HepG2 (cell line): ENCODE results near the gene VPS13C. TPM values are rescaled to one million over a fixed set of nuclear protein-coding genes. Genes with fewer than 3 reads are reported as not detected.

ENCODE experiments used
- CSRNP1 ChIP-seq: sonication (generic); formaldehyde crosslinking; IDR thresholded peaks from 2 replicates; pipeline ENCODE4 v1.8.1; 2023; ENCODE audit warnings: mild to moderate bottlenecking, missing genetic modification reagents
- ELF1 ChIP-seq: sonication (generic); formaldehyde crosslinking; IDR thresholded peaks from 2 replicates; pipeline ENCODE4 v1.4.0; 2020; ENCODE audit warnings: missing genetic modification reagents
- EP300 ChIP-seq, 3 experiments: sonication (generic) in 1 of 3; formaldehyde crosslinking in 1 of 3; IDR thresholded peaks; 2 replicates each; pipeline versions ENCODE4 v1.5.1 to v1.6.1; 2011 to 2020; ENCODE audit warnings: low read depth in 2 of 3, low read length in 2 of 3, borderline replicate concordance in 1 of 3, improper control_type of control experiment in 1 of 3, mild to moderate bottlenecking in 1 of 3, missing genetic modification reagents in 1 of 3, moderate library complexity in 1 of 3
- HES4 ChIP-seq: sonication (generic); formaldehyde crosslinking; IDR thresholded peaks from 2 replicates; pipeline ENCODE4 v1.9.0; 2021; ENCODE audit warnings: mild to moderate bottlenecking, missing genetic modification reagents, borderline replicate concordance
- HOXA5 ChIP-seq: sonication (generic); formaldehyde crosslinking; IDR thresholded peaks from 2 replicates; pipeline ENCODE4 v1.4.0; 2020; ENCODE audit warnings: missing genetic modification reagents
- KLF11 ChIP-seq: IDR thresholded peaks from 2 replicates; pipeline ENCODE4 v1.6.1; 2016; ENCODE audit warnings: missing compliant biosample characterization
- KLF9 ChIP-seq: IDR thresholded peaks from 2 replicates; pipeline ENCODE4 v1.6.1; 2016; ENCODE audit warnings: low read depth
- LBX2 ChIP-seq: sonication (generic); formaldehyde crosslinking; IDR thresholded peaks from 2 replicates; pipeline ENCODE4 v1.5.0; 2020; ENCODE audit warnings: missing genetic modification reagents, mild to moderate bottlenecking, borderline replicate concordance
- MYPOP ChIP-seq: sonication (generic); formaldehyde crosslinking; IDR thresholded peaks from 2 replicates; pipeline ENCODE4 v1.8.1; 2023; ENCODE audit warnings: mild to moderate bottlenecking, moderate library complexity, missing genetic modification reagents
- NR0B2 ChIP-seq: sonication (generic); formaldehyde crosslinking; IDR thresholded peaks from 2 replicates; pipeline ENCODE4 v1.4.0; 2020; ENCODE audit warnings: mild to moderate bottlenecking, missing genetic modification reagents
- STAG1 ChIP-seq: sonication (generic); formaldehyde crosslinking; IDR thresholded peaks from 2 replicates; pipeline ENCODE4 v1.4.0; 2020; ENCODE audit warnings: missing genetic modification reagents
- ZFP36 ChIP-seq: fragments of 150-350 bp; IDR thresholded peaks from 2 replicates; pipeline ENCODE4 v1.6.1; 2018; ENCODE audit warnings: borderline replicate concordance, low read length, low read depth; ENCODE audit not compliant: partially characterized antibody
- ZNF350 ChIP-seq: sonication (generic); formaldehyde crosslinking; IDR thresholded peaks from 2 replicates; pipeline ENCODE4 v1.4.0; 2020; ENCODE audit warnings: mild to moderate bottlenecking, low read depth, missing genetic modification reagents, borderline replicate concordance
- ZNF580 ChIP-seq: IDR thresholded peaks from 2 replicates; pipeline ENCODE4 v1.6.1; 2016; ENCODE audit warnings: low read depth, borderline replicate concordance
- ZNF646 ChIP-seq: sonication (generic); formaldehyde crosslinking; IDR thresholded peaks from 2 replicates; pipeline ENCODE4 v1.9.0; 2021; ENCODE audit warnings: mild to moderate bottlenecking, missing genetic modification reagents
- polyA plus RNA-seq, 8 experiments: library from polyadenylated mRNA; depleted of rRNA in 3 of 8; stranded (reverse) in 7 of 8; unstranded in 1 of 8; fragments of >200 nt; fragmentation: Illumina TruSeq in 4 of 8; extraction: Trizol in 4 of 8; gene quantifications; 2 replicates each; pipeline versions ENCODE4 v1.2.1 to v1.2.3, GENCODE V29; 2011 to 2016; ENCODE audit warnings: low read depth in 4 of 8, missing spikeins in 1 of 8, mixed read lengths in 1 of 8; ENCODE audit not compliant: insufficient read depth in 1 of 8
- total RNA-seq, 5 experiments: library from RNA; depleted of rRNA; stranded (reverse); fragments of >200 nt; fragmentation: Illumina TruSeq; extraction: Trizol; gene quantifications; 2 replicates each; pipeline ENCODE4 v1.2.3, GENCODE V29; 2016; ENCODE audit warnings: low read depth in 1 of 5

The VPS13C gene
- total and polyA plus RNA-seq, 2 of the 13 experiments (the other 11 are each of a cell fraction or from before 2014, with no cell fraction given) = 10.9 to 26.8 TPM

- TF ChIP-seq CSRNP1 = no peak
- no peak for TF ChIP-seq KLF11 (CRISPR knock-in tag)
- 0 out of 2 replicates have a peak, but pooled peaks have one; percentile 53 for TF ChIP-seq ZNF580 (CRISPR knock-in tag)
- no peak for TF ChIP-seq ZFP36
- TF ChIP-seq ELF1 (CRISPR knock-in tag) = no peak
- no peak for TF ChIP-seq ZNF350 (CRISPR knock-in tag)
- TF ChIP-seq EP300 (IDR thresholded peaks at IDR 0.05; ENCODE audit: low read depth in 2 of 2, low read length in 2 of 2) = no peak
- TF ChIP-seq EP300 (CRISPR knock-in tag; IDR thresholded peaks at IDR 0.05; ENCODE audit: borderline replicate concordance) = no peak
- no peak for TF ChIP-seq HOXA5 (CRISPR knock-in tag)
- no peak for TF ChIP-seq KLF9 (CRISPR knock-in tag)
- no peak for TF ChIP-seq LBX2 (CRISPR knock-in tag)
- TF ChIP-seq HES4 (CRISPR knock-in tag) = 0 out of 2 replicates have a peak, but pooled peaks have one; percentile 47
- TF ChIP-seq ZNF646 (CRISPR knock-in tag) = no peak
- 0 out of 2 replicates have a peak, but pooled peaks have one; percentile 34 for TF ChIP-seq MYPOP (CRISPR knock-in tag)
- no peak for TF ChIP-seq NR0B2 (CRISPR knock-in tag)
- TF ChIP-seq STAG1 = peak; percentile 15; the same call in 1 of the 2 replicates
These were observed 8.0 kb upstream of the VPS13C start (continued) for GRCh38 chr15:62068071-62068809.
